ENCODE data around the gene STK38L.

DNA sequence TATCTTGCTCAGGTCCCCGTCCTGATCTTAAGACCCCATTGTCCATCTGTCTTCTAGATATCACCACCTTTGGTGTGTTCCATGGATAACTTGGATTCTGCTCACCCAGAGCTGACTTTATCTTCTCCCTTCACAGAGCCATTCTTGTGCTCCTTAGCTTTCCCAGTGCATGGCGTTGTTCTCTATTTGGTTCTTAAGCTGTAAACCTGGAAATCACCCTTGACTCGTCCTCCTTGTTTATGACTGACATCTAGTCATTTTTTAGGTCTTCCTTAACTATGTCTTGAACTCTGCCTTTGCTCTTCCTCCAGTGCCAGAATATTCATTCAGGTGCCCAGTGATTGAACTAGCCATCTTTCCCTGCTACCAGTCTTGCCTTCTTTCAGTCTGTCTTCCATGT is 11.7 kb downstream of the STK38L start:
- TF ChIP-seq EZH2 (IDR thresholded peaks at IDR 0.05; ENCODE audit: low read length), result no peak
- TF ChIP-seq, protein P1, sequence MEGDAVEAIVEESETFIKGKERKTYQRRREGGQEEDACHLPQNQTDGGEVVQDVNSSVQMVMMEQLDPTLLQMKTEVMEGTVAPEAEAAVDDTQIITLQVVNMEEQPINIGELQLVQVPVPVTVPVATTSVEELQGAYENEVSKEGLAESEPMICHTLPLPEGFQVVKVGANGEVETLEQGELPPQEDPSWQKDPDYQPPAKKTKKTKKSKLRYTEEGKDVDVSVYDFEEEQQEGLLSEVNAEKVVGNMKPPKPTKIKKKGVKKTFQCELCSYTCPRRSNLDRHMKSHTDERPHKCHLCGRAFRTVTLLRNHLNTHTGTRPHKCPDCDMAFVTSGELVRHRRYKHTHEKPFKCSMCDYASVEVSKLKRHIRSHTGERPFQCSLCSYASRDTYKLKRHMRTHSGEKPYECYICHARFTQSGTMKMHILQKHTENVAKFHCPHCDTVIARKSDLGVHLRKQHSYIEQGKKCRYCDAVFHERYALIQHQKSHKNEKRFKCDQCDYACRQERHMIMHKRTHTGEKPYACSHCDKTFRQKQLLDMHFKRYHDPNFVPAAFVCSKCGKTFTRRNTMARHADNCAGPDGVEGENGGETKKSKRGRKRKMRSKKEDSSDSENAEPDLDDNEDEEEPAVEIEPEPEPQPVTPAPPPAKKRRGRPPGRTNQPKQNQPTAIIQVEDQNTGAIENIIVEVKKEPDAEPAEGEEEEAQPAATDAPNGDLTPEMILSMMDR (optimal IDR thresholded peaks at IDR 0.05 in 1 of 3, IDR thresholded peaks at IDR 0.05 in 1 of 3, conservative IDR thresholded peaks at IDR 0.05 in 1 of 3; ENCODE audit: extremely low read depth in 1 of 3, insufficient read depth in 2 of 3, low read length in 3 of 3), result no peak
